ENCODE measurements around the gene MDP1.
"Not testable (repeated sequence)": the region's sequence is repeated elsewhere in the genome, so short reads cannot be mapped to it uniquely, and the experiment has no call there.

Gene MDP1

DNA sequence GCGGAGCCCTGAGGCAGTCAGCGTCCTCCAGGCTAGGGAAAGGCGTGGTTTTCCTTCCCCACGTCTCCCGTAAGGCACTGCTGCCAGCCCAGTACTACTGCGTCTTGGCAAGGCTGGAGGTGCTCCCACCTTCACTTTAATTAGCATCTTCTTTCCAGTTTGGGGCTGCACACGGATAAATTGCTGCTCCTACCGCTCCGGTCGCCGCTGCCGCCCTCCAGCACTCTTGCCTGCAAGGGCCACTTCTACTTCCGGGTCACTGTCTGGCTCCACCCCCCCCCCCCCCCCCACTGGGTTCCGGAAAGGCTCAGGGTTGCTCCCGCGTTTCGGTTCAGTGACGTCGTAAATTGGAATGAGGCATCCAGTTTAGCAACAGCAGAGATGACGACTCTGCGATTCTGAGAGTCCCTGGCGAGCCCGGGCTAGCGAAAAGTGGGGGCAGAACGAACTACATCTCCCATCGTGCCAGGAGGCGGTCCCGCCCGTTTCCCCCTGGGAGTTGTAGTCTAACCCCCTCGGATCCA lies 16.3 kb upstream of the MDP1 start, which contains the start of gene NEDD8:
Gene NEDD8, minus strand, starts transcription at position 247 of the 524 bp plus-strand sequence. Its CDS starts 100 bp downstream, at position 147.
- DNase-seq: peak; percentile 77 to 100 (median 91)

DNA sequence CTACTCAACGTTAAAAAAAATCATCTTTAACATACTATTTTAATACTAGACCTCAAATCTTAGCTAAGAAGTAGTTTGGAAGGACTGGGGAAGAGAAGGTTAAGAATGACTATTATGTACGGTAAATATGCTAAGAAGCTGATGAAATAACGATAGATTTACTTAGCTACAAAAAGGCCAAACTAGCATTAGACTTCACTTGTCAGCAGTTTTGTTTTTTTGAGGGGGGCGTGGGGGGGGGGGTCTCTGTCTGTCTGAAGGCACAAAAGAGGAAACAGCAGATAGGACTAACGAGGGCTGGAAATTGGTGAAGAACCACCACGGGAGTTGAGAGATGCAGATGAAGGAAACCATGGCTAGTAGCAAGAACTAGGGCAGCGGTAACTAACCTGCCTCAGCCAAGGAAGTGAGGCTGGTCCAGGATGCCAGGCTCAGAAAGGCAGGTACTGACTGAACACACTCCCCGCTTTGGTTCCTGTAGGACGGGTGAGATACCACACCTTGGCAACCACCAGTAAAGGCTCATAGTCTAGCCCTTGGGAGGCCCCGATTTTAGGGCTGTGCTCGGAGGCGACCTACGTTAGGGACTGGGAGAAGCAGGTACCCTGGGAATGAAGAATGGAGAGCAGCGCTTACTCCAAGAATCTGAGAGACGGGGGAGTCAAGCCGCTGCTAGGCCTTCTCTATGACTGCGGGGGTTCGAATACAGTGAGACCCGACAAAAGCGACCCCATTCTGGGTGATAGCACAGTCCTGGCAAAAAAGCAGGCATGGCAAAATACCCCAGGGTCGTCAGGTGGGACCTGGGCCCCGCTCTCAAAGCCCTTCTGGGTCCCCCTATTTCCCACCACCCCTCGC lies 15.6 kb upstream of the MDP1 start:
- DNase-seq: peak in 1 of 51 donors; percentile 40

DNA sequence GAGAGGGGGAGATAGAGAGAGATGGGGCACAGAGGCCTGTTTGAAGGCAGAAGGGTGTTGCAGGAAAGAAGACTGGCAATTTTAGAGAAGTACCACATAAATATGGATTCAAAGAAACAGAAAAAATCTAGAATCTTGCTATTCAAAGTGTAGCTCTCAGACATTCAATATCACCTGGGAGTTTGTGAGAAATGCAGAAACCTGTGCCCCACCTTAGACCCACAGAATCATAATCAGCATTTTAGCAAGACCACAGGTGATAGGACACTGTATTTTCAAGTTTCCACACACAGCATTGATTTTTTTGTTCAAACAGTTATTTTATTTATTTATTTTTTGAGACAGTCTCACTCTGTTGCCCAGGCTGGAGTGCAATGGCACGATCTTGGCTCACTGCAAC lies 13.0 kb upstream of the MDP1 start:
- DNase-seq: no peak

DNA sequence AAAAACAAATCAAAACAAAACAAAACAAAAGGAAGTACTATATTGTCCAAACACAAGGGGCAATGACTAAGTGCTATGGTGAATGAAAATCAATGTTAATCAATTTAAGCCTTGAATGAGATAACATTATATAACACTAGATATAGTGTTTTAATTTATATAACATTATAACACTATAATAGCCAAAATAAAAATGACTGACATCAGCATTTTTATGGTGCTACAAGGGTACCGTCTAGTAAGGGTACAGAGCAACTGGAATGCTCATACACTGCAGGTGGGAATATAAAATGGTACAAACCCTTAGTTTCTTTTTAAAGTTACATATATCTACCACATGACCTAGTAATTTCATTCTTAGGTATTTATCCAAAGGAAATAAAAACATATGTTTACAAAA lies 10.6 kb upstream of the MDP1 start:
- no peak for DNase-seq

DNA sequence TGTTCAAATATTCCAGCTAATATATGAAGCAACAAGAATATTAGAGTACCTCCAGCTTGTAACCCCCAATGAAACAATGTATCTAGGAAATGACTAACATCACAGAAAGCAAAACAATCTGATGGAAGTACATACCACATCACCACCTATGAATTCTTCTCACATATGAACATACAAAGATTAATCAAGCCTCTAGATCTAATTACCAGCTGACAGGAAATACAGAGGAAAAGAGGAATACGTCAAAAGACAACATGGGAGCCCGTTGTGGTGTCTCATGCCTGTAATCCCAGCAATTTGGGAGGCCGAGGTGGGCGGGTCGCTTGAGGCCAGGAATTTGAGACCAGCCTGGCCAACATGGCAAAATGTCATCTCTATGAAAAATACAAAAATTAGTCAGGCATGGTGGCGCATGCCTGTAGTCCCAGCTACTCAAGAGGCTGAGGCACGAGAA lies 8.8 kb upstream of the MDP1 start:
- no peak for DNase-seq

DNA sequence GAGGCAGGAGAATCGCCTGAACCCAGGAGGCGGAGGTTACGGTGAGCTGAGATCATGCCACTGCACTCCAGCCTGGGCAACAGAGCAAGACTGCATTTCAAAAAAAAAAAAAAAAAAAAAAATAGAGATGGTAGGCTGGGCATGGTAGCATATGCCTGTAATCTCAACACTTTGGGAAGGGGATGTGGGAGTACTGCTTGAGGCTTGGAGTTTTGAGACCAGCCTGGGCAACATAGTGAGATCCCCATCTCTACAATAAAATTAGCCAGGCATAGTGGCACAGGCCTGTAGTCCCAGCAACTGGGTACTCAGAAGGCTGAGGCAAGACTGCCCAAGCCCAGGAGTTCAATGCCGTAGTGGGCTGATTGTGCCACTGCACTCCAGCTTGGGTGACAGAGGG lies 7.1 kb upstream of the MDP1 start:
- DNase-seq: not testable (repeated sequence)

DNA sequence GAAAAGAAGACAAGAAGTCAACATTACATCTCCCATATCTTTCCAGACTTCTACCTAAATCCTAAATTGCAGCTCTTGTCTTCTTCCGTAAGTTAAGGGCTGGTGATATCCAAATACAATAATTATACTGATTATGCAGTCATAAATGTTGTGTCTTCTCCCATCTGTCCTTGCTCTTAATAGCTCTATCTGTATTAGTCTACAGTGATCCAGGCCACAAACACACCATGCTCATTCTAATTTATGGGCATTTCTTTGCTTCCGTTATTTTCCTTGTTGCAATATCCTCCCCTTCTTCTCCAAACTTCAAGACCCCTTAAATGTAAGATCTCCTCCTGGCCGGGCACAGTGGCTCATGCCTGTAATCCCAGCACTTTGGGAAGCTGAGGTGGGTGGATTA lies 3.7 kb upstream of the MDP1 start:
- no peak for DNase-seq

DNA sequence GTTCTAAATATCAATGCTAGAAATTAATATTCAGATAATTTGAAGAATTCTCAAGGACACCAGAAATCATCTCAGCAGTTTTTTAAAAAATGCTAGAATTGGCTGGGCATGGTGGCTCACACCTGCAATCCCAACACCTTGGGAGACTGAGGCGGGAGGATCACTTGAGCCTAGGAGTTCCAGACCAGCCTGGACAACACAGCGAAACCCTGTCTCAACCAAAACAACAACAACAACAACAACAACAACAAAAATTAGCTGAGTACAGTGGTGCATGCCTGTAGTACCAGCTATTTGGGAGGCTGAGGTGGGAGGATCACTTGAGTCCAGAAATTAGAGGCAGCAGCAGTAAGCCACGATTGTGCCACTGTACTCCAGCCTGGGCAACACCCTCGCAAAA lies 3.2 kb upstream of the MDP1 start:
- DNase-seq: no peak

DNA sequence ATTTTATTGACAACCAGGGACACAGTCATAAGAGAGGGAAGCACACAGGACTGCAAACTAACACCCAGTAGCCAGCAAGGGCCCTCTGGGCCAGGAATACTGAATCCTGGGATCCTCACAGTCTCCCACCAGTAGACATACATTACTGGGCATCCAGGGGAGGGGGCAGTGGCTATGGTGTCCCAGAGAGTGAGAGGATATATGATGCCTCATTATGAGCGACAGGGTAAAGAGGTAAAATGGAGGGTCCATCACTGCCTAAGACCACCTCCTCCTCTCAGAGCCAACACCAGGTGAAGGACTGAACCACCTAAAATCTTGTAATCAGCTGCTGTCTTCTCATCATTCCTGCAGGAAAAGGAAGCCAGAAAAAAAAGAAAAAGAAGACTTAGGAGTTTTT lies 1.0 kb upstream of the MDP1 start:
- not testable (repeated sequence) for DNase-seq

DNA sequence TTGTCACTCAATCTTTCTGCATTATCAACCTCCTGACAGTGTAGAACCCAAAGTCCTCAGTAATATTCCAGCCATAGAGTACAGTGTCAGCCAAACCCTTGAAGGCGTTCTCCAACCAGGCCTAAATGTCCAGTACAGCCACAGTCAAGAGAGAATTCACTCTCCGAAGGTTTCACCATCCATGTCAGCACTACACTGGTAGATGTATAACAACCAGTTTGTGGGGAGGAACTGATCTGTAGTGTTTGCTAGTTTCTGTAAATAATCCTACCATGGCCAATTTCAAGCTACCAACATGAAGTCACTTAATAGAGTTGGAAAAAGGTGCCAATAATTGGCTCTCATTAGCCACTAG lies 456 bp upstream of the MDP1 start:
- DNase-seq: no peak

DNA sequence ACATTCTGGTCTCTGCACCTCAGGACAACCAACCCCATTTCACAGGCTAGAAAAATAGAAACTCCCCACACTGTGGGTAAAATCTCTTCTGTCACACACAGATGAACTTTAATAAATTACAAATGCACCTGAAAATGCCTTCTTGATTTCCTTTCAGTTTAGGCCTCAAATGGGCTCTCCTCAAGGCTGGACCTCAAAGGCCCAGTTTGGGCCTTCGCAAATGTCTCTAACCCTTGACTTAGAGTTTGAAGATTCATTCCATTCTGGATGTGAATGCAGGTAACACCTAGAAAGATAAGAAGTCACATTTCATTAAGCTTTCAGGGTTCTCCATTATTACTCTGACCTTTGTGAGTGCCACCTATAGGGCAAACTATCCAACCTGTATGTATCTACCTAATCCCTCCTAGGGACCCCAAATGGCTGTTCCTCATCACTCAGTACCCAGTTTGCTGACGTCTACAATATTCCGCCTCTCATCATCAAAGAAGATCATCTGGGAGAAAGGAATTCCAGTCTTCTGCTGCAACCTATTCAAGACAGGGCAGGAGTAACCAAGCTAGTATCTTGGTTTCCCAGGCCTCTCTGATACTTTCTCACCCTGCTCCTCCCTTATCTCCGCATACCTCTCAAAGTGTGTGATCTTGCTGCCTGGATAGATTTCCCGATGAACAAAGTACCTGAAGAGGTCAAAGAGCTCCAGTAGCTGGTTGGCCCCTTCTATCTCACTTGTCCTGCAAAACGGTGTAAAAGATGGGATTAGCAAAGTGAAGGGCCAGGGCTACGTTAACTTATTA lies 1.8 kb downstream of the MDP1 start:
- DNase-seq: no peak

DNA sequence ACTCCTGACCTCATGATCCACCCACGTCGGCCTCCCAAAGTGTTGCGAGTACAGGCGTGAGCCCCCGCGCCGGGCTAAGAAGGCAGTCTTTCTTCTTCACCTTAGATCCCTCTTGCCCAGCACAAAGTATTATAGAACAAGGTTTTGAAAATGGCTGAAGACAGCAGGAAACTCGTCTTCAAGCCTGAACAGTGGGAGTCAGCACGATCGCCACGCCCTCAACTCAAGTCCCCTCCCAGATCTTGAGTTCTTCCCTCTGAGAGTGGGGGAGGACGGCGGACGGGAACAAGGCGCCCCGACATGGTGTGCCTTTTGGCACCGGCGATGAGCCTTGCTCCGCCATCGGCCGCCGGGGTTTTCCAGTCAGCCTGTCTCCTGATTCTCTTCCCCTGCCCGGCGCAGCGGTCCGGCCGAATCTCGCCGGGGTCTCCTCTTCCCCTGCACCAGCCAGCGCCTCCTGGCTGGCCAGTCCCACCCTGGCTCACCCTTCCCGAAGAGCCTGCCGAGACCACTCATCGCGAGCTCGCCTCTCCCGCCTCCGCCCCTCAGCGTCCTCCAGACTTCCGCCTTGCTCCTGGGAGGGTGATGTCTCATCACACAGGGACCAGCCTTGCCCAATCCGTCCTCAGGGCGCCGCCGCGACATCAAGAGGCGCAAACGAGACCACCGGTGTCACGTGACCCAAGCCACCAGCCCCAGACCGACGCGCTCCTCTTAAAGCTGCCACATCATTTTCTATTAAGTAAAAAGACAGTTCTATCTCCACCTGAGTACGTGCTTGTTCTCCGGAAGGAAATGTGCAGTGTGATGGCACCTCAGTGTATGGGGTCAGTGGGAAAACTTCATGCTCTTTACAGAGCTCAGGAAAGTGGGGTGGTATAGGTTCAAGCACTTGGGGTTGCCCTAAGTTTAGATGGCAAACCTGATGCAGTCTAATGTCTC lies 2.7 kb downstream of the MDP1 start, which contains the start of gene CHMP4A:
Gene CHMP4A, minus strand, starts transcription at position 565 of the 942 bp plus-strand sequence. Its CDS starts 49 bp downstream, at position 516.
- peak; percentile 54 to 96 (median 89) for DNase-seq

DNA sequence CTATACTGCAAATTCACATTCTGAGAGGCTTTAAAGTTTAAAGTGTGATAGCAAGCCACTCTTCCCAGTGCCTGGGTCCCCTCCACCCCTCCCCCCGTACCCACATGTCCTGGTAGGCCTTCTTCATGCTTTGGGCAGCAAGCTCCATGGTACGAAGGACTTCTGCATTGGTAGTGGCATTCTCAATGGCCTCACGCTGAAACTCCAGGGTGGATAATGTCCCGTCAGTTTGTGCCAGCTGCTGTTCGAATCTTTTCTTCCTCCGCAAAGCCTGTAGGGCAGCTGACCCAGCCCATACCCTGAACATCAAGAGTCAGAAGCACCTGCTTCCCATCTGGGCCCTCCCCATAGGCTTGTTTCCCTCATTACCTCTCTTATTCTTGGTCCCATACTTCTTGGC lies 4.6 kb downstream of the MDP1 start:
- no peak for DNase-seq

DNA sequence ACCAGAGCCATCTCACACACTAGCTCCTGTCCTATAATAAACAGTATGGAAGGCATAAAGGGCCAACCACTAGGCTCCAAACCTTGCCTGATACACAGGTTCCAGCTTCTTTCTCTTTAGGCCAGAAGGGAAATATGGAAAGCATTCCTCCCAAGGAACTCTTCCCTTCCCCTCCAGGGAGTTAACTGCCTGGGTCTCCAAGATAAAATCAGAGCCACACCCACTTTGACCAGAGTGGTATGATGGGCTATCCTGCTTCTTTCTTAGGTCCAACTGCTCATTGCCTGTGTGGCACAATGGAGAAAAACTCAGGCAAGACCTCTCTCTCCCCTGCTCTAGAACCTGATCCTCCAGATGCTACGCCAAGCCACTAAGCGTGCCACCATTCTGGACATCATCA lies 8.2 kb downstream of the MDP1 start:
- DNase-seq: no peak

DNA sequence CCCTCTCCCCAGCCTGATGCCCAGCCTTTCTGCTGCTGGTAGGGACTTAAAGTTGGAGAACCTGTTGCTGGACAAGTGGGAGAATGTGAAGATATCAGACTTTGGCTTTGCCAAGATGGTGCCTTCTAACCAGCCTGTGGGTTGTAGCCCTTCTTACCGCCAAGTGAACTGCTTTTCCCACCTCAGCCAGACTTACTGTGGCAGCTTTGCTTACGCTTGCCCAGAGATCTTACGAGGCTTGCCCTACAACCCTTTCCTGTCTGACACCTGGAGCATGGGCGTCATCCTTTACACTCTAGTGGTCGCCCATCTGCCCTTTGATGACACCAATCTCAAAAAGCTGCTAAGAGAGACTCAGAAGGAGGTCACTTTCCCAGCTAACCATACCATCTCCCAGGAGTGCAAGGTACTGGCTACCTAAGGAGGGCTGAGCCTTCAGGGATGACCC lies 8.7 kb downstream of the MDP1 start:
- DNase-seq: no peak

DNA sequence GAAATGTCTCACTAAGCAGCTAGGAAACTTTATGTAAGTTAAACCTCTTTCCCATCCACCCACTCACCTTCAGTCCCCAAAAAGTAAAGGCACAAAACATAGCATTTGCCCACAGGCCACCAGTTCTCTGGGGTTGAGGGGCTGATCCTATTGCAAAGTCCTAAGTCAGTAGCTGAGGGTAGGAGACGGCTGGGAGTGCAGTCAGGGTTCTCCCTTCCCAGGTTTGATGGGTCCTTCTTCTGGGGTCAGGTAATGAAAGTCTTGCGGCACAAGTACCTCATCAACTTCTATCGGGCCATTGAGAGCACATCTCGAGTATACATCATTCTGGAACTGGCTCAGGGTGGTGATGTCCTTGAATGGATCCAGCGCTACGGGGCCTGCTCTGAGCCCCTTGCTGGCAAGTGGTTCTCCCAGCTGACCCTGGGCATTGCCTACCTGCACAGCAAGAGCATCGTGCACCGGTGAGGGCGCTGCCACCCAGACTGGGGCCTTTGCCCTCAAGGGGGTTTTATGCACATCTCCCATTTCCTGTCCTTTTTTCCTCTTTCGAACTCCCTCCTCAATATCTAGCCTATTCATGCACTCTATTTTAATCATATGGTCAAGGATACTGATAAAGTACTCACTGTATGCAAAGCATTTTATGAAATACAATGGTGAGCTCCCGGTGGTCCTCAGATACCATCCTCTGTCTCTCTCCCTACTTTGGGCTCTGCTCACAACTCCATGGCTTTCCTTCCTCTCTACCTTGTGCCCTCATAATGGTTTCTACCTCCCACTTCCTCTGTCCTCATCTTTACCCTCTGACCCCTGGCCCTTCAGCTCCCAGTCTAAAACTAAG lies 9.4 kb downstream of the MDP1 start:
- no peak for DNase-seq

DNA sequence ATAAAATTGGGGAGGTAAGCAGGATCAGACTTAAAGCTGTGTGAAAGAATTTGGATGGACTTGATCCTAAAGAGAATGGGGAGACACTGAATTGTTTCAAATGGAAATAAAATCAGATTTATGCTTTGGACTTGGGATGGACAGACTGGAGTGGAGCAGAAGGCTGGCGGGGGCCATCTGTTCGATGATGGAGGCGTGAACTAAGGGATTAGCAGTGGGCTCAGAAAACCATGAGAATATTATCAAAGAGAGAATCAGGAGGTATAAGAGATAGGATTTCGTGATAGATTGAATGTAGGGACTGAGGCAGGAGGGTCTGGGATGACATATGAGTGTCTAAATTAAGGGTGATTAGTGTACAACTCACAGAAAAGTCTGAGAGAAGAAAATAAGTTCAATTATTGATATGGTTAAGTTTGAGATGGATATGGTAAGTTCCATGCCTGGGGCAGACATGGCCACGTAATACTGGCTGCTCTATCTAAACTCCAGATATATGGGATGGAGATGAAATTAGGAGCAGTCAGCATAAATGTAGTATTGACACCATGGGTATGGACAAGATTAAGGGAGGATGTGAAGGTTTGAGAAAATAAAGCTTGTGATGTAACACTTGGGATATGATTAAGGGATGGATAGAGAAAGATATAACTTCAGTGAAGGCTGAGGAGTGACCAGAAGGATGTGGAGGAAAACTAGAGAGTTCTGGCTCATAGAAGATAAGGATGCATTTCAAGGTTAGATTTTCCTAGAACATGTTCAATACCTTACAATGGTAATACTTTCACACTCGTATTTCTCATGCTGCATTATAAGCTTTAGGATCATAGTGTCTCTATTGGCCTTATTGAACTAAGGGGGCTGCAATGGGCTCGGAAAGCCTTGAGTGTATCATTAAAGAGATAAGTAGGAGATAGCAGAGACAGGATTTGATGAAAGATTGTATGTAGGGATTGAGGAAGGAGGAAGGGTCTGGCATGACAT lies 11.4 kb downstream of the MDP1 start:
- no peak for DNase-seq

DNA sequence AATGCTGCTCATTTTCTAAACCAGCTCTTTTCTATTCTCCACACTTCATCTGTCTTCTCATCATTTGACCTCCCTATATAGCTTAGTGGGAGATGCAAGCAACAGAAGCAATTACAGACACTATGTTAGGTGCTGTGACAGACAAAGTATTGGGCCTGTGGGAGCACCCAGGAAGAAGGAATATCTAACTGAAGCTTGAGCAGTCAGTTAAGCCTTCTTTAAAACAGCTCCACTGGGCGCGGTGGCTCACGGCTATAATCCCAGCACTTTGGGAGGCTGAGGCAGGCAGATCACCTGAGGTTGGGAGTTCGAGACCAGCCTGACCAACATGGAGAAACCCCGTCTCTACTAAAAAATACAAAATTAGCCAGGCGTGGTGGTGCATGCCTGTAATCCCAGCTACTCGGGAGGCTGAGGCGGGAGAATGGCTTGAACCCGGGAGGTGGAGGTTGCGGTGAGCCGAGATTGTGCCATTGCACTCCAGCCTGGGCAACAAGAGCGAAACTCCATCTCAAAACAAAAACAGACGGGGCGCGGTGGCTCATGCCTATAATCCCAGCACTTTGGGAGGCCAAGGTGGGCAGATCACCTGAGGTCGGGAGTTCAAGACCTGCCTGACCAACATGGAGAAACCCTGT lies 12.5 kb downstream of the MDP1 start:
- not testable (repeated sequence) for DNase-seq

All from hypothalamus (tissue), 51 donors.